Kidney epithelial cell (primary cell): ENCODE data around the gene SLC44A2. TPM values are rescaled to one million over a fixed set of nuclear protein-coding genes. Genes with fewer than 3 reads are reported as not detected.
A peak's percentile ranks its signal among the peaks of the same experiment; 100 is the strongest.

Experiments used
- DNase-seq: peaks from one replicate; pipeline ENCODE4 v3.0.0-alpha.2; 2010; ENCODE audit warnings: low read depth
- H3K27me3 ChIP-seq: 2 replicates; pipeline ENCODE4 v1.6.0; 2011; ENCODE audit warnings: low read length; ENCODE audit not compliant: control insufficient read depth, insufficient read depth
- H3K36me3 ChIP-seq: 2 replicates; pipeline ENCODE4 v1.5.1; 2011; ENCODE audit warnings: low read length; ENCODE audit not compliant: control insufficient read depth, insufficient read depth
- H3K4me3 ChIP-seq: 2 replicates; pipeline ENCODE4 v1.5.1; 2011; ENCODE audit warnings: low read depth, mild to moderate bottlenecking, control low read depth, low read length
- total RNA-seq: library from RNA; depleted of rRNA; stranded (reverse); fragments of >200 nt; gene quantifications from 2 replicates; pipeline ENCODE4 v1.2.3, GENCODE V29; 2015
- TF ChIP-seq, protein P1 (sequence below): IDR thresholded peaks from 2 replicates; pipeline ENCODE4 v1.5.1; 2011; ENCODE audit warnings: mild to moderate bottlenecking, moderate library complexity, low read length, control low read depth, inconsistent platforms; ENCODE audit not compliant: insufficient read depth, poor library complexity, severe bottlenecking

Gene SLC44A2
- total RNA-seq, 1 donor from 2014 or later: 88.5 TPM

DNA sequence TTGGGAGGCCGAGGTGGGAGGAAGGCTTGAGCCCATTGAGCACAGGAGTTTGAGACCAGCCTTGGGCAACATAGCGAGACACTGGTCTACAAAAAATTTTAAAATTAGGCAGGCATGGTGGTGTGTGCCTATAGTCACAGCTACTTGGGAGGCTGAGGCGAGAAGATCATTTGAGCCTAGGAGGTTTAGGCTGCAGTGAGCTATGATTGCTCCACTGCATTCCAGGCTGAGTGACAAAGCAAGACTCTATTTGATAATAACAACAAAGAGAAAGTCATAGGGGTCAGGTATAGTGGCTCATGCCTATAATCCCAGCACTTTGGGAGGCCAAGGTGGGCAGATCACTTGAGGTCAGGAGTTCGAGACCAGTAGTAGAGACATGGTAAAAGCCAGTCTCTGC lies 4.6 kb upstream of the SLC44A2 start:
- TF ChIP-seq, protein P1, sequence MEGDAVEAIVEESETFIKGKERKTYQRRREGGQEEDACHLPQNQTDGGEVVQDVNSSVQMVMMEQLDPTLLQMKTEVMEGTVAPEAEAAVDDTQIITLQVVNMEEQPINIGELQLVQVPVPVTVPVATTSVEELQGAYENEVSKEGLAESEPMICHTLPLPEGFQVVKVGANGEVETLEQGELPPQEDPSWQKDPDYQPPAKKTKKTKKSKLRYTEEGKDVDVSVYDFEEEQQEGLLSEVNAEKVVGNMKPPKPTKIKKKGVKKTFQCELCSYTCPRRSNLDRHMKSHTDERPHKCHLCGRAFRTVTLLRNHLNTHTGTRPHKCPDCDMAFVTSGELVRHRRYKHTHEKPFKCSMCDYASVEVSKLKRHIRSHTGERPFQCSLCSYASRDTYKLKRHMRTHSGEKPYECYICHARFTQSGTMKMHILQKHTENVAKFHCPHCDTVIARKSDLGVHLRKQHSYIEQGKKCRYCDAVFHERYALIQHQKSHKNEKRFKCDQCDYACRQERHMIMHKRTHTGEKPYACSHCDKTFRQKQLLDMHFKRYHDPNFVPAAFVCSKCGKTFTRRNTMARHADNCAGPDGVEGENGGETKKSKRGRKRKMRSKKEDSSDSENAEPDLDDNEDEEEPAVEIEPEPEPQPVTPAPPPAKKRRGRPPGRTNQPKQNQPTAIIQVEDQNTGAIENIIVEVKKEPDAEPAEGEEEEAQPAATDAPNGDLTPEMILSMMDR: no peak
- H3K4me3 ChIP-seq: no peak overlapping the region
- no peaks in the 10 kb centered on the region for H3K27me3 ChIP-seq
- H3K36me3 ChIP-seq: no peaks in the 10 kb centered on the region
- DNase-seq: no peak

DNA sequence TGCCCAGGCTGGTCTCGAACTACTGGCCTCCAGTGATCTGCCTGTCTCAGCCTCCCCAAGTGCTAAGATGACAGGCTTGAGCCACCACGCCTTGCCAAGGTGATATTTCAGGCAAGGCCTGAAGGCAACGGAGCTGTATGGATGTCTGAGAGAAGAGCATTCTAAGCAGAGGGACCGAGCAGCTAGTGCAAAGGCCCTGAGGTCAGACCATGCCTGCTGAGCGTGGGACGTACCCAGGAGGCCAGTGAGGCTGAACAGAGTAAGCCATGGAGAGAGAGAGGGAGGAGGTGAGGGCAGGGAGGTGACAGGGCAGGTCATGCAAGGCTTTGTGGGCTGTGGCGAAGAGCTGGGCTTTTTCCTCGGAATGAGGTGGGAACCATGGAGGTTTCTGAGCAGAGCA lies 3.4 kb upstream of the SLC44A2 start:
- no peak overlapping the region for H3K4me3 ChIP-seq
- DNase-seq: no peak
- TF ChIP-seq, protein P1: no peak
- no peaks in the 10 kb centered on the region for H3K27me3 ChIP-seq
- no peaks in the 10 kb centered on the region for H3K36me3 ChIP-seq

DNA sequence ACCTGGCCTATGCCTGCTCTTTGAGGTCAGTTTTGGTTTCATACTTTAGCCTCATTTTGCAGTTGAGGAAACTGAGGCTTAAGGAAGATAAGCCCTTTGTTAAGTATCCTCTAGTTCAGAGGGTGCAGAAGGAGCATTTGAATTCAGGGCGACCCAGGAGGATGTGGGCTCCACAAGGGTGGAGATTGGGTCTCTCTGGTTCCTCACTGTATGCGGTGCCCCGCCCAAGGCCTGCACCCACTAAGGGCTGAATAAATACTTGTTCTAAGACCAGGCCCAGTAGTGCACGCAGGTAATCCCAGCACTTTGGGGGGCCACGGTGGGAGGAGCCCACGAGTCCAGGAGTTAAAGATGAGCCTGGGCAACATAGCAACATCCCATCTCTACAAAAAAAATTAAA lies 768 bp upstream of the SLC44A2 start:
- Histone ChIP-seq H3K4me3 (no peak overlapping the region), H3K27me3 (no peaks in the 10 kb centered on the region)
- TF ChIP-seq, protein P1: no peak

DNA sequence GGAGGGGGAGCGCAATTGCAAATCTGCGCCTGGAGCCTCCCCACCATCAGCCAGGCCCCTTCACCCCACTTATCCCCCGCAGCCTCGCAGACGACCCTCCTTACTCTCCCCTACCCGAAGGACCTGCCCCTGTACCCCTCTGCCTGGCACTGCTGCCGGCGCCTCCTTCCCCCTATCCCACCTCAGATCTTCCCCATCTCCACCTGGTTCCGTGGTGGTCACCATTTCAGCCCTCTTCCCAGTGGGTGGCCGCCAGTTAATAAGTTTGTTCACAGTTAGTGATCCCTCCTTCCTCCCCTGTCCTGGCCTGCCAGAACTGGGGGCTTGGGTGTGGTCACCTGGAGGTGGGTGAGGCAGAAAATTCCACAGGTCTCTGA lies 397 bp downstream of the SLC44A2 start:
- TF ChIP-seq, protein P1: no peak
- DNase-seq: no peak
- Histone ChIP-seq H3K36me3 (no peaks in the 10 kb centered on the region), H3K4me3 (peak overlapping the region; percentile 65), H3K27me3 (no peaks in the 10 kb centered on the region)

More for the DNA sequence above, 768 bp upstream of the SLC44A2 start:
- H3K36me3 ChIP-seq: no peaks in the 10 kb centered on the region
- no peak for DNase-seq

DNA sequence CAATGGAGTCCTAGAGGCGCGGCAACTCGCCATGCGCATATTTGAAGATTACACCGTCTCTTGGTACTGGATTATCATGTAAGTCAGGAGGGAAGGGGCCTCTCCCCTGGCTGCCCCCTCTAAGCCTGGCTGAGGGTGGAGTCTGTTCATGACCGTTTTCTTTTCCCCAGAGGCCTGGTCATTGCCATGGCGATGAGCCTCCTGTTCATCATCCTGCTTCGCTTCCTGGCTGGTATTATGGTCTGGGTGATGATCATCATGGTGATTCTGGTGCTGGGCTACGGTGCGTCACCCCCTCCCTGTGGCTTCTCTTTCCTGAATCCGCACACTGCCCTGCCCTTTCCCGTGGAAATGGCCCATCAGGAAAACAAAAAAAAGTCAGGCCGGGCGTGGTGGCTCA lies 6.5 kb downstream of the SLC44A2 start:
- TF ChIP-seq, protein P1: no peak
- no peaks in the 10 kb centered on the region for H3K27me3 ChIP-seq
- no peak overlapping the region for H3K4me3 ChIP-seq
- no peak for DNase-seq
- H3K36me3 ChIP-seq: peaks cover 4% of the 10 kb centered on the region

DNA sequence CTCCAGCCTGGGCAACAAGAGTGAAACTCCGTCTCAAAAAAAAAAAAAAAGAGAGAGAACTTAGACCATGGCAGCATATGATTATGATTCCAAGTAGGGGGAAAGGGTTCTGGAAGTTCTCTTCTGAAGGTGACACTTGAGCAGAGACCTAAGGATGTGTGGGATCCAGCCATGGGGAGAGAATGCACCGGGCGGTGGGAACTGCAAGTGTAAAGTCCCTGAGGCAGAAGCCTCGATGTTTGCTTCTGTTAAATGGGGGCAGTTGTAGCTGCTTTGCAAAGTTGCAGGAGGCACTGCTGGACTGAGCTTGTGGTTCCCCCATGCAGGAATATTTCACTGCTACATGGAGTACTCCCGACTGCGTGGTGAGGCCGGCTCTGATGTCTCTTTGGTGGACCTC lies 9.1 kb downstream of the SLC44A2 start:
- Histone ChIP-seq H3K27me3 (no peaks in the 10 kb centered on the region), H3K36me3 (peaks cover 4% of the 10 kb centered on the region), H3K4me3 (no peak overlapping the region)
- TF ChIP-seq, protein P1: no peak
- no peak for DNase-seq
